Kidney (tissue), 14 donors: ENCODE data around the gene MAPK13. TPM values are rescaled to one million over a fixed set of nuclear protein-coding genes. Genes with fewer than 3 reads are reported as not detected.

Experiments used
- DNase-seq, 5 donors: peaks; one replicate each; pipeline ENCODE4 v3.0.0-alpha.2; 2013 to 2020
- FAIRE-seq: peaks from 2 replicates; lab custom pipeline; 2012; peaks lifted over from hg19 to GRCh38; lab: Jason Lieb, UNC
- H3K27ac ChIP-seq, 2 donors: one replicate each; pipeline ENCODE4 v1.7.0; 2013; ENCODE audit warnings: low read depth in 2 of 2, low read length in 2 of 2, inconsistent platforms in 1 of 2
- H3K27me3 ChIP-seq: one replicate; pipeline ENCODE4 v1.7.1; 2013; ENCODE audit warnings: low read length, inconsistent platforms; ENCODE audit not compliant: control insufficient read depth, insufficient read depth
- H3K36me3 ChIP-seq, 3 donors: one replicate each; pipeline versions ENCODE4 v1.7.0 to v1.7.1; 2013; ENCODE audit warnings: low read length in 3 of 3, control low read depth in 1 of 3, inconsistent platforms in 1 of 3; ENCODE audit not compliant: insufficient read depth in 3 of 3, control insufficient read depth in 2 of 3
- H3K4me1 ChIP-seq, 3 donors: one replicate each; pipeline versions ENCODE4 v1.7.0 to v1.7.1; 2013; ENCODE audit warnings: low read length in 3 of 3, inconsistent platforms in 1 of 3, low read depth in 1 of 3; ENCODE audit not compliant: control insufficient read depth in 2 of 3, insufficient read depth in 2 of 3
- H3K4me3 ChIP-seq, 3 donors: one replicate each; pipeline versions ENCODE4 v1.7.0 to v1.8.1; 2013; ENCODE audit warnings: low read length in 3 of 3, control low read depth in 1 of 3, inconsistent platforms in 1 of 3
- H3K9ac ChIP-seq, 3 donors: one replicate each; pipeline versions ENCODE4 v1.7.0 to v1.7.1; 2013; ENCODE audit warnings: low read length in 3 of 3, control low read depth in 1 of 3, inconsistent platforms in 1 of 3
- H3K9me3 ChIP-seq, 3 donors: one replicate each; pipeline versions ENCODE4 v1.7.0 to v1.7.1; 2013; ENCODE audit warnings: low read length in 3 of 3, control low read depth in 1 of 3, inconsistent platforms in 1 of 3; ENCODE audit not compliant: control insufficient read depth in 2 of 3, insufficient read depth in 1 of 3
- intact Hi-C: fragments of 100-400 bp; cut with DNase I; formaldehyde crosslinking; loops from one replicate; pipeline ENCODE4 v1.11.1; 2022
- polyA plus RNA-seq: library from polyadenylated mRNA; stranded (reverse); fragments of 350-450 nt; fragmentation: Illumina TruSeq; extraction: RNeasy Lipid Tissue Mini Kit (QIAGEN cat#74804); gene quantifications from one replicate; pipeline ENCODE4 v1.2.3, GENCODE V29; 2014; ENCODE audit warnings: low read depth, low replicate concordance; ENCODE audit not compliant: insufficient read depth
- total RNA-seq: library from RNA; stranded (reverse); fragmentation: NEBNext Ultra II Directional; extraction: Animal tissue kit (Norgen Biotek cat#: 25700); gene quantifications from one replicate; pipeline ENCODE4 v1.2.1, GENCODE V29; 2021
- TF ChIP-seq, protein P1 (sequence below): IDR thresholded peaks from 3 replicates; pipeline ENCODE4 v1.5.1; 2012; ENCODE audit warnings: mild to moderate bottlenecking, moderate library complexity, borderline replicate concordance; ENCODE audit not compliant: insufficient read depth; ENCODE audit errors: extremely low read depth
- donor health status: control.
- donor health status: control.
- donor health status: control.
- donor health status: control.
- donor health status: control.
- donor health status: DM: yes; HTN: yes; CAD: no.
- donor health status: Normal renal cell carcinoma (clear cell type).

MAPK13 gene
- total and polyA plus RNA-seq, 2 donors from 2014 or later = 20.3 to 43.3 TPM

DNA sequence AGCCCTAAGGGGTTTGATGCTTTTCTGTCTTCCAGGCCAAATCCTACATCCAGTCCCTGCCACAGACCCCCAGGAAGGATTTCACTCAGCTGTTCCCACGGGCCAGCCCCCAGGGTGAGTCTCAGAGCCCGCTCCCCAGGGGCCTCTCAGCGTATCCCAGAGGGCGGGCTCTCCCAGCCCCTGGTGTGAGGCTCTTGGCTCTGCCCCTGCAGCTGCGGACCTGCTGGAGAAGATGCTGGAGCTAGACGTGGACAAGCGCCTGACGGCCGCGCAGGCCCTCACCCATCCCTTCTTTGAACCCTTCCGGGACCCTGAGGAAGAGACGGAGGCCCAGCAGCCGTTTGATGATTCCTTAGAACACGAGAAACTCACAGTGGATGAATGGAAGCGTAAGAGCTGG is 8.4 kb downstream of the MAPK13 start:
- Histone ChIP-seq H3K9me3 (no peaks in the 10 kb centered on the region), H3K9ac (no peak overlapping the region), H3K36me3 (no peaks in the 10 kb centered on the region), H3K4me1 (no peaks in the 10 kb centered on the region), H3K4me3 (no peak overlapping the region), H3K27me3 (no peaks in the 10 kb centered on the region), H3K27ac (no peak overlapping the region)
- TF ChIP-seq, protein P1, sequence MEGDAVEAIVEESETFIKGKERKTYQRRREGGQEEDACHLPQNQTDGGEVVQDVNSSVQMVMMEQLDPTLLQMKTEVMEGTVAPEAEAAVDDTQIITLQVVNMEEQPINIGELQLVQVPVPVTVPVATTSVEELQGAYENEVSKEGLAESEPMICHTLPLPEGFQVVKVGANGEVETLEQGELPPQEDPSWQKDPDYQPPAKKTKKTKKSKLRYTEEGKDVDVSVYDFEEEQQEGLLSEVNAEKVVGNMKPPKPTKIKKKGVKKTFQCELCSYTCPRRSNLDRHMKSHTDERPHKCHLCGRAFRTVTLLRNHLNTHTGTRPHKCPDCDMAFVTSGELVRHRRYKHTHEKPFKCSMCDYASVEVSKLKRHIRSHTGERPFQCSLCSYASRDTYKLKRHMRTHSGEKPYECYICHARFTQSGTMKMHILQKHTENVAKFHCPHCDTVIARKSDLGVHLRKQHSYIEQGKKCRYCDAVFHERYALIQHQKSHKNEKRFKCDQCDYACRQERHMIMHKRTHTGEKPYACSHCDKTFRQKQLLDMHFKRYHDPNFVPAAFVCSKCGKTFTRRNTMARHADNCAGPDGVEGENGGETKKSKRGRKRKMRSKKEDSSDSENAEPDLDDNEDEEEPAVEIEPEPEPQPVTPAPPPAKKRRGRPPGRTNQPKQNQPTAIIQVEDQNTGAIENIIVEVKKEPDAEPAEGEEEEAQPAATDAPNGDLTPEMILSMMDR = no peak
- FAIRE-seq (no peak), DNase-seq (no peak)
- intact Hi-C loops = no loop called here

DNA sequence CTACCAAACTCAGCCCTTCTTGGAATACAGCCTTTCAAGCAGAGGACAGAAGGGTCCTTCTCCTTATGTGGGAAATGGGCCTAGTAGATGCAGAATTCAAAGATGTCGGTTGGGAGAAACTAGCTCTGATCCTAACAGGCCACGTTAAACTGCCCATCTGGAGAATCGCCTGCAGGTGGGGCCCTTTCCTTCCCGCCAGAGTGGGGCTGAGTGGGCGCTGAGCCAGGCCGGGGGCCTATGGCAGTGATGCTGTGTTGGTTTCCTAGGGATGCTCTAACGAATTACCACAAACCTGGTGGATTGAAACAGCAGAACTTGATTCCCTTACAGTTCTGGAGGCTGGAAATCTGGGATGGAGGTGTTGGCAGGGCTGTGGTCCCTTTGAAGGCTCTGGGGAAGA is 9.1 kb downstream of the MAPK13 start:
- no peak for FAIRE-seq
- TF ChIP-seq, protein P1 = no peak

DNA sequence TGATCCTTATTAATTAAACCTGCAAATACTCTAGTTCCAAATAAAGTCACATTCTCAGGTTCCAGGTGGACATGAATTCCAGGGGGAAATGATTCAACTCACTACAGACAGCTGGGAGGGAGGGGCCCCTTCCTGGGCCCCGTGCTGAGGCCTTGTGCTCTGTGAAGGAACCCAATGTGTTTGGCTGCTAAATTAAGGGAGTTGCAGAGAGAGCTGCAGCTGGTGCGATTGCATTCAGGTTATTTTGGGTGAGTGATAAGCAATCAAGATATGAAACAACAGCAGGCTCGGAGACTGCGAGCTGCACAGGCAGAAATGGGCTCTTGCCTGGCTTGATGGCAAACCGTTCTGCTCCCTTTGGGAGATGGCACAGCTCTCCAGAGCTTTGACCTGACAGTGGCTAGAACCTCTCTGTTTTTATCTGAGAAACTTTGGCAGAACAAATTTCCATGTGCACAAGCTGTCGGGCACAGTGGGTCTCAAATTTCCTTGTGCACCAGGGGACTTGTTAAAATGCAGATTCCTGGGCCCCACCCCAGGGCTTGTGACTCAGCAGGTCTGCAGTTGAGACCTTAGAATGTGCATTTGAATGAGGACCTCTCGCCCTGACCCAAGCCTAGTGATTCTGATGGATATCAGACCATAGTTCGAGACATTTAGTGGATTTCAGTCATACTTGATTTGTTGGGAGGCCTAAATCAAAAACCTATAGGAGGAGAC is 9.8 kb downstream of the MAPK13 start:
- no peak overlapping the region for H3K9ac ChIP-seq
- TF ChIP-seq, protein P1 = no peak
- no peaks in the 10 kb centered on the region for H3K27me3 ChIP-seq
- no peaks in the 10 kb centered on the region for H3K4me1 ChIP-seq
- no peak overlapping the region for H3K27ac ChIP-seq
- H3K4me3 ChIP-seq = no peak overlapping the region
- FAIRE-seq (no peak), DNase-seq (no peak)
- no peaks in the 10 kb centered on the region for H3K36me3 ChIP-seq
- no peaks in the 10 kb centered on the region for H3K9me3 ChIP-seq
- intact Hi-C loops = no loop called here

More for the DNA sequence above, 9.1 kb downstream of the MAPK13 start:
- Histone ChIP-seq H3K4me3 (no peak overlapping the region), H3K27me3 (no peaks in the 10 kb centered on the region), H3K27ac (no peak overlapping the region), H3K36me3 (no peaks in the 10 kb centered on the region), H3K9ac (no peak overlapping the region), H3K9me3 (no peaks in the 10 kb centered on the region), H3K4me1 (no peaks in the 10 kb centered on the region)
- peak in 3 of 5 donors; percentile 16 to 42 (median 24) for DNase-seq
- intact Hi-C loops = no loop called here
